Measurements from ENCODE around the gene RALBP1. TPM values are rescaled to one million over a fixed set of nuclear protein-coding genes. Genes with fewer than 3 reads are reported as not detected.

Gene RALBP1
- total and polyA plus RNA-seq, 5 donors = 32.4 to 57.5 (median 46.3) TPM

DNA sequence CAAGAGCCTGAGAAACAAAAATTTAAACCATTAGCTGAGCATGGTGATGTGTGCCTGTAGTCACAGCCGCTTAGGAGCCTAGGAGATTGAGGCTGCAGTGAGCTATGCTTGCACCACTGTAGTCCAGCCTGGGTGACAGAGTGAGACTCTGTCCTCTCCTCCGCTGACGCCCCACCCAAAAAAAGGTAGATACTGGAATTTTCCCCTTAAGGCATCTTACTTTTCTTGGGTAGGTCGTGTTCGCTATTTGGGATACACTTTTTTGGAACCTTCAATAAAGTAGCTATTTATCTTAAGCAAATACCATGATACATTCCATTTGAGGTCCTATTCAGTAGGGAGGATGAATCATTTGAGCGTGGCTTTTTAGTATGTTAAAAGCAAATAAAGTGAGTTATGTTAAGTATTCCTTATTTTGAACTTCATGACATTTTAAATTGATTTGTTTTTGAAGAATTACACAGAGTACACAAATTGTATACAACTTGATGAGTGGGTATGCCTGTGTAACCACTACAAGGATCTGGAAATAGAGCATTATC, 38.7 kb downstream of the RALBP1 start:
- intact Hi-C loops (cut with DNase I) = loop anchor here in 1 of 4 donors (10.0 kb wide), 1 partner anchor 439 kb away; no protein-coding TSS in a partner anchor
- Histone ChIP-seq H3K27ac (ENCODE audit: low read length) (no peak overlapping the region), H3K27me3 (ENCODE audit: control insufficient read depth, insufficient read depth) (no peaks in the 10 kb centered on the region), H3K9me3 (ENCODE audit: control insufficient read depth, low read length) (no peaks in the 10 kb centered on the region), H3K4me1 (ENCODE audit: control insufficient read depth, insufficient read depth, low read length) (no peaks in the 10 kb centered on the region), H3K4me3 (ENCODE audit: low read length) (no peak overlapping the region)
- WGBS = 86% methylated on average over 6 of the region's 6 CpGs
- ATAC-seq (no peak), DNase-seq (no peak)

DNA sequence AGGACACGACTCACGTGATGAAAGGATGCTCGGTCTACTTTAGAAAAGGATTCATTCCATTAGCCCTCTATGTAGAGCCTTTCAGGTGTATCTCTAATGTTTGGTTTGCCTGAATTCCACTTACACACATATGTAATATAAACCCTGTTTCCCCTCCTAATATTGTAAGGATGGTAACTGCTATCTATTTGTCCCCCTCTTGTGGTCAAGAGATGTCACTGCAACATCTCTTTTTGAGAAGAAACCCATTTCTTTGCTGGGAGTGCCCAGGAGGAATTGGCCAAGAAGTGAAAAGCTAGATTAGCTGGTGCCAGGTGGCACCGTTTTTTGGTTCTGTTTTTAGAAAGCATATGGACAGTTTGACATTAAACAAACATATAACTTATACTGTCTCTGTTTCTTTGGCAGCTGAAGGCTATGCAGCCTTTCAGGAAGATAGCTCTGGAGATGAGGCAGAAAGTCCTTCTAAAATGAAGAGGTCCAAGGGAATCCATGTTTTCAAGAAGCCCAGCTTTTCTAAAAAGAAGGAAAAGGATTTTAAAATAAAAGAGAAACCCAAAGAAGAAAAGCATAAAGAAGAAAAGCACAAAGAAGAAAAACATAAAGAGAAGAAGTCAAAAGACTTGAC, 41.2 kb downstream of the RALBP1 start:
- Histone ChIP-seq H3K4me3 (ENCODE audit: low read length) (no peak overlapping the region), H3K9me3 (ENCODE audit: control insufficient read depth, low read length) (no peaks in the 10 kb centered on the region), H3K4me1 (ENCODE audit: control insufficient read depth, insufficient read depth, low read length) (no peaks in the 10 kb centered on the region), H3K27me3 (ENCODE audit: control insufficient read depth, insufficient read depth) (no peaks in the 10 kb centered on the region), H3K27ac (ENCODE audit: low read length) (no peak overlapping the region)
- 57% methylated on average over 4 of the region's 4 CpGs for WGBS
- no peak for DNase-seq
- intact Hi-C loops (cut with DNase I) = loop anchor here in 1 of 4 donors (10.0 kb wide), 1 partner anchor 442 kb away; no protein-coding TSS in a partner anchor
- ATAC-seq = peak; percentile 47 to 56

DNA sequence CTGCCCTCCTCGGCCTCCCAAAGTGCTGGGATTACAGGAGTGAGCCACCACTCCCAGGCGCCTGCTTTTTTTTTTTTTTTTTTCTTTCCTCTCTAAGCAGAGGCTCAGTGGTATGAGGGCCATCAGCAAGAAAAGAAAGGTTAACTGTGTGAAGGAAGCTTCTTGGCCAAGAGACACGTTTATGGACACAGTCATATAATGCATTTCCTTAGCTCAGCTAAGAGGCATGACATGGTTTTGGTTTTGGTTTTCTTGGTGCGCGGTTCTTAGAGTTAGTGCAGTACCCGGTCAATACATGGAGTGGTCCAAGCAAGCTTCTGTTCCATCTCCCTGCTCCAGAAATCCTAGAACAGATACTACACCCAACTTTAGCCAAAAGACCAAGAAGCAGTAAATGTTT, 42.6 kb downstream of the RALBP1 start:
- Histone ChIP-seq H3K27me3 (ENCODE audit: control insufficient read depth, insufficient read depth) (no peaks in the 10 kb centered on the region), H3K4me3 (ENCODE audit: low read length) (no peak overlapping the region), H3K9me3 (ENCODE audit: control insufficient read depth, low read length) (no peaks in the 10 kb centered on the region), H3K27ac (ENCODE audit: low read length) (no peak overlapping the region), H3K4me1 (ENCODE audit: control insufficient read depth, insufficient read depth, low read length) (no peaks in the 10 kb centered on the region)
- WGBS = 75% methylated on average over 6 of the region's 6 CpGs
- ATAC-seq = no peak
- intact Hi-C loops (cut with DNase I) = loop anchor here in 1 of 4 donors (10.0 kb wide), 1 partner anchor 443 kb away; no protein-coding TSS in a partner anchor
- no peak for DNase-seq

DNA sequence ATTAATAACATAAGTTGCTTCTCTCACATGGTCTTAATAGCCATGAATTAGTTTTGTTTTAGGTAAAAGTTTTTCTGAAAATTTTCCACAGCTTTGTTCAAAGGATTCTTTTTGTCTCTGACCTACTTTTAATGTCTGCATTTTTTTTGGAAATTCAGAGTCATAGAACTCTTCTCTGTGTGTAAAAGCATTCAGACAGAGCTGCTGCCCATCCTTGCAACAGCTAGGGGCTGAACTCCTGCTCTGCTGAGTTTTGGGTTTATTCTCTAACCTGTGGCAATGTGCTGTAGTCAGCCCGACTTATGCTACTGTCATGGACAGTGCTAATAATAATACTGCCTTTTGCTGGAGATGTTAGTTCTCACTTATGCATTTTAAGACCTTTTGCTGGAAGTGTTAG, 44.1 kb downstream of the RALBP1 start:
- intact Hi-C loops (cut with DNase I) = loop anchor here in 1 of 4 donors (10.0 kb wide), 1 partner anchor 445 kb away; no protein-coding TSS in a partner anchor
- Histone ChIP-seq H3K27ac (ENCODE audit: low read length) (no peak overlapping the region), H3K9me3 (ENCODE audit: control insufficient read depth, low read length) (no peaks in the 10 kb centered on the region), H3K4me3 (ENCODE audit: low read length) (no peak overlapping the region), H3K4me1 (ENCODE audit: control insufficient read depth, insufficient read depth, low read length) (no peaks in the 10 kb centered on the region), H3K27me3 (ENCODE audit: control insufficient read depth, insufficient read depth) (no peaks in the 10 kb centered on the region)
- ATAC-seq (no peak), DNase-seq (no peak)
- 63% methylated on average over 1 of the region's 1 CpG for WGBS

DNA sequence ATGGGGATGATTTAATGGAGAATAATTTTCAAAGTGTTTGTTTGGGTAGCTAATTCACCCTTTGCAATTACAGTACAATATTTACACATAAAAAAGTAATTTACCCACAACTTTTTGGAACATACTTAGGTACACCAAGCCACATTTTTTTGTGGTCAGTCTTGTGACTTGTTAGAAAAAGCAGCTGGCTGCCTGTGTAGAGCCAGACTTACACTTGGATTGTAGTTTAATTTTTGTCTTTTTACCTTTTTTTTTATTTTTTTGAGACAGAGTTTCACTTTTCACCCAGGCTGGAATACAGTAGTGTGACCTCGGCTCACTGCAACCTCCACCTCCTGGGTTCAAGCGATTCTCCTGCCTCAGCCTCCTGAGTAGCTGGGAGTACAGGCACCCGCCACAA, 45.4 kb downstream of the RALBP1 start:
- Histone ChIP-seq H3K27me3 (ENCODE audit: control insufficient read depth, insufficient read depth) (no peaks in the 10 kb centered on the region), H3K27ac (ENCODE audit: low read length) (no peak overlapping the region), H3K4me1 (ENCODE audit: control insufficient read depth, insufficient read depth, low read length) (no peaks in the 10 kb centered on the region), H3K4me3 (ENCODE audit: low read length) (no peak overlapping the region), H3K9me3 (ENCODE audit: control insufficient read depth, low read length) (no peaks in the 10 kb centered on the region)
- WGBS = 87% methylated on average over 3 of the region's 3 CpGs
- intact Hi-C loops (cut with DNase I) = no loop called here
- DNase-seq (no peak), ATAC-seq (no peak)

DNA sequence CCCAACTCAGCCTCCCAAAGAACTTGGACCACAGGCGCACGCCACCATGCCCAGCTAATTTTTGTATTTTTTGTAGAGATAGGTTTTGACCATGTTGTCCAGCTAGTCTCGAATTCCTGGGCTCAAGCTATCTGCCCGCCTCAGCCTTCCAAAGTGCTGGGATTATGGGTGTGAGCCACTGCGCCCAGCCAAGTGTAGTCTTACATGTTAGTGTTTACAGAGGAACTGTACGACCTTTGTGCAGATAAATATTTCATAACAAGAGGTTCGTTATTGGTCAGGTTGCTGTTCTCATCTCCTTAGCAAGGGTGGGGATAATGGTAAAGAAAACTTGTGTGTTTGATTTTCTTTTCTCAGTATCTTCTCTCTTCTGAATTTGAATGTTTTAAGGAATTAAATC, 46.5 kb downstream of the RALBP1 start:
- intact Hi-C loops (cut with DNase I) = no loop called here
- H3K4me3 ChIP-seq (ENCODE audit: low read length) = no peak overlapping the region
- DNase-seq (no peak), ATAC-seq (no peak)
- H3K27ac ChIP-seq (ENCODE audit: low read length) = no peak overlapping the region
- H3K4me1 ChIP-seq (ENCODE audit: control insufficient read depth, insufficient read depth, low read length) = no peaks in the 10 kb centered on the region
- H3K9me3 ChIP-seq (ENCODE audit: control insufficient read depth, low read length) = no peaks in the 10 kb centered on the region
- no peaks in the 10 kb centered on the region for H3K27me3 ChIP-seq (ENCODE audit: control insufficient read depth, insufficient read depth)
- 94% methylated on average over 7 of the region's 7 CpGs for WGBS

DNA sequence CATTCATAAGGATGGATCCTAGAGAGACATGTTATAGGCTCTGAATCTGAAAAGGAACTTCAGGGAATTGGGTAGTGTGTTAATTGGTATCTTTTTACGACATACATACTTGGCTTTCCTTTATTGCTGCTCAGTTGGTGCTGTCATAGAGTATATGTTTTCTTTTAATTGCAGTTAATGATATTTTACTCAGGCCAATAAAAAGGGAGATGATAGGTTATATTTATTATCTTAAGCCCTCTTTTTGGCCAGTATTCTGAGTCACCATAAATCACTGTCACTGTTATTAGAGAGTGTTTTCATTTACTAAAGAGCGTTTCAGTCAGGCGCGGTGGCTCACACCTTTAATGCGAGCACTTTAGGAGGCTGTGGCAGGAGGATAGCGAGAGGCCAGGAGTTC, 47.6 kb downstream of the RALBP1 start:
- Histone ChIP-seq H3K27me3 (ENCODE audit: control insufficient read depth, insufficient read depth) (no peaks in the 10 kb centered on the region), H3K4me1 (ENCODE audit: control insufficient read depth, insufficient read depth, low read length) (no peaks in the 10 kb centered on the region), H3K4me3 (ENCODE audit: low read length) (no peak overlapping the region), H3K27ac (ENCODE audit: low read length) (no peak overlapping the region), H3K9me3 (ENCODE audit: control insufficient read depth, low read length) (no peaks in the 10 kb centered on the region)
- DNase-seq (no peak), ATAC-seq (no peak)
- 98% methylated on average over 6 of the region's 6 CpGs for whole genome bisulfite sequencing
- intact Hi-C loops (cut with DNase I) = no loop called here

DNA sequence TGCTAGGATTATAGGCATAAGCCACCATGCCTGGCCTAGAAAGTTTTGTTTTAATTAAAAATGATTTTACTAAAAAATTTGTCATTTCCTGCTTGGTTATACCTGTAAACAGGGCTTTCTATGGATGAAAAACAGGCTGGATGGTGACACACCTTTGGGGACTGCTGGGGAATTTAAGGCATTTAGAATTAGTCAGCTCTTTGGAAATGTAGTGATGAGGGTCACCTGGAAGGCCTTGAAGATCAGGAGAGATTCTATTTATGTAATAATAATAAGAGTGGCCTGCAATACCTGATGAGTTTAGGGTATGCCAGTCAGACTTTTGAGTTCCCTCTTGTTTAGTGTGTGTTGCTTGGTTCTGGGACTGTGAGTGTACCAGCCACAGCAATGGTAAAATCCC, 51.1 kb downstream of the RALBP1 start:
- no peak for ATAC-seq
- H3K27ac ChIP-seq (ENCODE audit: low read length) = no peak overlapping the region

DNA sequence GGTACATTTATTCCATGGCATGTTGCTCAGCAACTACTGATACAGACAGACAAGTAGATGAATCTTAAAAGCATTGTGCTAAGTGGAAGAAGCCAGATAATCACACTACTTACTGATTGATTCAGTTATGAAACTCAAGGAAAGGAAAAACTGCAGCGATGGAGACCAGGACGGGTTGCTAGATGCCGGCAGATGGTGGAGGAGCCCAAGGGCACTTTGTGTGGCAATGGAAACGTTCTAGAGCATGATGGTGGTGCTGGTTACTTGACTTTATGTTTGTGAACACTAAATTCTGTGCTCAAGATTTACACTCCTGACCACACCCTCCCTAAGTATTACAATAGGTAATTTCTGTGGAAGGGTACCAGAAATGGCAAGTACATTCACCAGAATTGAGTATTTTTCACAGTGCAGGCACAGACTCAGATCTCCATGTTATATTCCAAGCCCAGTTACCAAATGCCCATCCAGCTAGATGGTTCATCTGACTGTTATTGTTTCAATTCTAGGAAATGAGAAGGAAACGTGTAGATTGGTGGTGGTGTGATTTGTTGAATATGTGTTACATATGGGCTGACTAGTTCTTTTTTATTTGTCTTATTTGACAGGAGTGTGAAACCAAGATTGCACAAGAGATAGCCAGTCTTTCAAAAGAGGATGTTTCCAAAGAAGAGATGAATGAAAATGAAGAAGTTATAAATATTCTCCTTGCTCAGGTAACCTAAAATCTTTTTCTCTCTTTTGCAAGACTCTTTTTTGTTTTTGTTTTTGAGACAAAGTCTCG, 55.1 kb downstream of the RALBP1 start:
- ATAC-seq (no peak), DNase-seq (no peak)
- H3K4me1 ChIP-seq (ENCODE audit: control insufficient read depth, insufficient read depth, low read length) = no peaks in the 10 kb centered on the region
- no peak overlapping the region for H3K27ac ChIP-seq (ENCODE audit: low read length)
- H3K27me3 ChIP-seq (ENCODE audit: control insufficient read depth, insufficient read depth) = no peaks in the 10 kb centered on the region
- intact Hi-C loops (cut with DNase I) = no loop called here
- no peak overlapping the region for H3K4me3 ChIP-seq (ENCODE audit: low read length)
- no peaks in the 10 kb centered on the region for H3K9me3 ChIP-seq (ENCODE audit: control insufficient read depth, low read length)
- WGBS = 94% methylated on average over 6 of the region's 6 CpGs

More for the DNA sequence above, 51.1 kb downstream of the RALBP1 start:
- intact Hi-C loops (cut with DNase I) = no loop called here
- Histone ChIP-seq H3K4me3 (ENCODE audit: low read length) (no peak overlapping the region), H3K9me3 (ENCODE audit: control insufficient read depth, low read length) (no peaks in the 10 kb centered on the region), H3K27me3 (ENCODE audit: control insufficient read depth, insufficient read depth) (no peaks in the 10 kb centered on the region), H3K4me1 (ENCODE audit: control insufficient read depth, insufficient read depth, low read length) (no peaks in the 10 kb centered on the region)
- DNase-seq = no peak

DNA sequence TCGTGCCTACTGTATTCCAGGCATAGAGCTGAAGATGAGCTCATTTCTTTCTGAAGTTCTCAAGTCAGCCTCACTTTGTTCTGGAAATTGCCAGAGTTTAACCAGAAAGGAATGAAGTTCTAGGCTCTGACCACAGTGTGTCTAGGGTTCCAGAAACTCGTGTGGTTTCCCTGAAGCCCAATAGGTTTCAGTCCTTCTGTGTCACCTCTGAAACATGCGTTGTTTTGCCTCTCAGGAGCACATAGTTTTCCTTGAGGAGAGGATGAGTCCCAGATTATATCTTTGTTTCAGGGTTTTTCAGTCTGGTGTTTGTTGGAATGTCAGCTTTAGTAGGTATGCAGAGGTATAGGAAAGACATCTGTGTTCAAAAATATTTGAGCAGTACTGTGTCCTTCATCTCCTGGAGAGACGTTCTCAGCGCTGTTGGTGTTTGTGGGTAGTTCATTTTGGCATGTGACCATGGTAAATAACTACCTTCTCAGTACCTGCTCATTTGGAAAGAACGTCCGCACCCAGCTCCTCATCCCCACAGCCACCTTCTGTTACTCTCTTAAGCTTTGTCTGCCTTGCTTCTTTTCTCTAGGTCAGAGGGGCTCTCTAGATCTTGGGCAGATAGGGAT, 56.6 kb downstream of the RALBP1 start:
- ATAC-seq = no peak
- no peak overlapping the region for H3K4me3 ChIP-seq (ENCODE audit: low read length)
- H3K27ac ChIP-seq (ENCODE audit: low read length) = no peak overlapping the region
- 93% methylated on average over 7 of the region's 7 CpGs for WGBS
- no peaks in the 10 kb centered on the region for H3K27me3 ChIP-seq (ENCODE audit: control insufficient read depth, insufficient read depth)
- no peak for DNase-seq
- intact Hi-C loops (cut with DNase I) = no loop called here
- no peaks in the 10 kb centered on the region for H3K4me1 ChIP-seq (ENCODE audit: control insufficient read depth, insufficient read depth, low read length)
- H3K9me3 ChIP-seq (ENCODE audit: control insufficient read depth, low read length) = no peaks in the 10 kb centered on the region

DNA sequence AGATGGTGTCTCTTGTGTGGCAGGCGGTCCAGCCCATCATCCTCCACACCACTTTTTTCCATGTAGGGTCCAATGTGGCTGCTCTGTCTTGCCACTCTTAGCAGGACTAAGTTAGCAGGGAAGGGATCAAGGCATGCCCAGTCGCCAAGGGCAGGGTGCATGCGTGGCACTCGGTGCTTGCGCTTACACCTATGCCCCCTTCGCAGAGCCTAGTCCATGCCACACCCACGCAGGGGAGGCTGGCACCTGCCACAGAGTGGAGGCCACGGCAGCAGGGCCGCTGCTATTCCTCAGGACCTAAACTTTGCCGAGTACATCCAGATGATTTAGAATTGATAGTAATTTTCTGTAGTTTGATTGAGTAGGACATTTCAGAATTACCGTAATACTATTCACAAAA, 59.5 kb downstream of the RALBP1 start:
- H3K27ac ChIP-seq (ENCODE audit: low read length) = no peak overlapping the region
- 95% methylated on average over 11 of the region's 11 CpGs for WGBS
- ATAC-seq (peak in 1 of 2 donors; percentile 13), DNase-seq (no peak)
- intact Hi-C loops (cut with DNase I) = no loop called here
- no peaks in the 10 kb centered on the region for H3K27me3 ChIP-seq (ENCODE audit: control insufficient read depth, insufficient read depth)
- H3K9me3 ChIP-seq (ENCODE audit: control insufficient read depth, low read length) = no peaks in the 10 kb centered on the region
- no peak overlapping the region for H3K4me3 ChIP-seq (ENCODE audit: low read length)
- no peaks in the 10 kb centered on the region for H3K4me1 ChIP-seq (ENCODE audit: control insufficient read depth, insufficient read depth, low read length)

Data from right cardiac atrium (tissue), 5 donors.